NCI-H1092 treated with DMSO at 0.1 percent for 48 hours (cell line): ENCODE data around the gene POLN.

Source experiments
- DNase-seq: peaks from one replicate; lab custom pipeline; 2025; lab: John Stamatoyannopoulos, UW

POLN gene

GRCh38 chr4:2059726-2060602, 182.0 kb downstream of the POLN start:
- DNase-seq, result peak; percentile 12

GRCh38 chr4:2059046-2059725, 182.7 kb downstream of the POLN start, which contains the start of gene NAT8L:
NAT8L (plus strand) TSS chr4:2059327; CDS start chr4:2059512, 185 bp downstream.
- DNase-seq, result peak; percentile 44

GRCh38 chr4:2058264-2059045, 183.5 kb downstream of the POLN start:
- peak; percentile 42 for DNase-seq

- DNase-seq, result no peak
Observed at GRCh38 chr4:2057382-2058065, 184.4 kb downstream of the POLN start.

- DNase-seq, result no peak
Observed at GRCh38 chr4:2054217-2054616, 187.7 kb downstream of the POLN start.

GRCh38 chr4:2051086-2051485, 190.8 kb downstream of the POLN start:
- DNase-seq, result no peak

- no peak for DNase-seq
Observed at GRCh38 chr4:2049811-2050210, 192.1 kb downstream of the POLN start.

- no peak for DNase-seq
Observed at GRCh38 chr4:2049381-2049780, 192.5 kb downstream of the POLN start.

GRCh38 chr4:2048831-2049230, 193.1 kb downstream of the POLN start:
- no peak for DNase-seq

- no peak for DNase-seq
Observed at GRCh38 chr4:2047781-2048581, 193.9 kb downstream of the POLN start.

- DNase-seq, result no peak
Observed at GRCh38 chr4:2047031-2047660, 194.8 kb downstream of the POLN start.

- DNase-seq, result no peak
Observed at GRCh38 chr4:2046031-2046961, 195.6 kb downstream of the POLN start.

- DNase-seq, result no peak
Observed at GRCh38 chr4:2045518-2045951, 196.4 kb downstream of the POLN start.

- DNase-seq, result no peak
Observed at GRCh38 chr4:2044542-2045517, 197.1 kb downstream of the POLN start.

- no peak for DNase-seq
Observed at GRCh38 chr4:2044119-2044485, 197.8 kb downstream of the POLN start.

GRCh38 chr4:2043396-2044118, 198.4 kb downstream of the POLN start:
- DNase-seq, result no peak

GRCh38 chr4:2042947-2043395, 198.9 kb downstream of the POLN start:
- DNase-seq, result no peak
